ENCODE results near the gene ELP5.

ELP5 gene, protein sequence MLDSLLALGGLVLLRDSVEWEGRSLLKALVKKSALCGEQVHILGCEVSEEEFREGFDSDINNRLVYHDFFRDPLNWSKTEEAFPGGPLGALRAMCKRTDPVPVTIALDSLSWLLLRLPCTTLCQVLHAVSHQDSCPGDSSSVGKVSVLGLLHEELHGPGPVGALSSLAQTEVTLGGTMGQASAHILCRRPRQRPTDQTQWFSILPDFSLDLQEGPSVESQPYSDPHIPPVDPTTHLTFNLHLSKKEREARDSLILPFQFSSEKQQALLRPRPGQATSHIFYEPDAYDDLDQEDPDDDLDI

DNA sequence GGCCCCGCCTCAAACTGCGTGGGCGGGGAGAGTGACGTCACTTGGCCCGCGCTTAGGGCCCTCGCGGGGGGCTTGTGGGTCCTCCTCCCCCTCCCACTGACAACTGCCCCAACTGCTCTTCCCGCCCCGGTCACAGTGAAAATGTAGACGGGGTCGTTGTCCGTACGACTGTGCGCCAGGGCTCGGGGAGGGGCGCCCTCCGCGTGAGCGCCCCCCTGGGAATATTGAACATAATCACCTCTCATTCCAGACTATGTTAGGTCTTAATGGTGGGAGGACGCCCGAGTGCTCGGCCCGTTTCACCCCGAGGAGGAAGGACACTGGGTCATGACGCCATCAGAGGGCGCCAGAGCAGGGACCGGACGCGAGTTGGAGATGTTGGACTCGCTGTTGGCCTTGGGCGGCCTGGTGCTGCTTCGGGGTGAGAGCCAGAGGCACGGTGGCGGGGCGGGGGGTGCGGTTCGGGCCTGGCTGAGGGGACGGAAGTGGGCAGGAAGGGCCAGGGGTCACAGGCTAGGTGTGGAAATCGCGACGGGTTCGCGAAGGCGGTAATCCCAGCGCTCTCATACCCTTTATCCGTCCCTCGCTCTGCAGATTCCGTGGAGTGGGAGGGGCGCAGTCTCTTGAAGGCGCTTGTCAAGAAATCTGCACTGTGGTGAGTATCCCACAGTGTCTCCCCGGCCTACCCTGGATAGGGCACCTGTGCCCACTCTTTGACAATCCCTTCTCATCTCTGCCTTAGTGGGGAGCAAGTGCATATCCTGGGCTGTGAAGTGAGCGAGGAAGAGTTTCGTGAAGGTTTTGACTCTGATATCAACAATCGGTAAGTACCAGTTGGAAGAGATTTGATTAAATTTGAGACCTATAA, at the start of gene ELP5:
ELP5 (plus strand) TSS at position 40 of the 868 bp plus-strand sequence; CDS start at position 376, 336 bp downstream.
- DNase-seq, result peak; percentile 92 to 94

DNA sequence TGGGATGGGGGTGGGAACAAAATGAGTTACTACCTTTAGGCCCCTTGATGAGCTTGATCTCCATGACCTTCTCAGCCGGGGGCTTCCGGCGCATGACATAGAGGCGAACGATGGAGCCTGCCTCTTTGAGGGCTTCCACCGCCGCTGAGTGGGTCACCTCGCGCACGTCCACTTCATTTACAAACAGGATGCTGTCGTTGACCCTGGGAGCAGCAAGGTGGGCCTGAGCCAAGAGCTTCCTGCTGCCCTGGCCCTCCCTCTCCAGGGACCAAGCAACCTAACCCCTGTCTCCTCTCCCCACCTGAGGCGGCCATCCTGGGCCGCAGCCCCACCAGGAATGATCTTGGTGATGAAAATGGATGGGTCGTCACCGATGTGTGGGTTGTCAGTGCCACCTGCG, 48.6 kb upstream of the ELP5 start:
- no peak for DNase-seq

DNA sequence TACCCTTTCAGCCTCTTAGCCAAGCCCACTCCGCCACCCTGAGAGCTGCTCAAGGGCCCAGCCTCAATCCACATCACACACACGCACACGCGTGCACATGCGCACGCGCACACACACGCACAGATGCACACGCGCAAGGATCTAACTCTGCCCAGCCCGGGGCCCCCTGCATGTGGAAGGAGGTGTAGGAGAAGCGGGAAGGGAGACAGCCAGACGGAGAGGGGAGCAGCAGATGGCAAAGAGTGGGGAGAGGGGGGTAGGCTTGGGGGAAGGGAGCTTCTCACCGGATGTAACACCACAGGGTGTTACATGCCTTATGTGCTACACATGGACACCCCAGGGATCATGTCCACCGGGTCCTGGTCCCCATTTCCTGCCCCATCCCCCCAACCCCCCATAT, 47.7 kb upstream of the ELP5 start:
- no peak for DNase-seq

DNA sequence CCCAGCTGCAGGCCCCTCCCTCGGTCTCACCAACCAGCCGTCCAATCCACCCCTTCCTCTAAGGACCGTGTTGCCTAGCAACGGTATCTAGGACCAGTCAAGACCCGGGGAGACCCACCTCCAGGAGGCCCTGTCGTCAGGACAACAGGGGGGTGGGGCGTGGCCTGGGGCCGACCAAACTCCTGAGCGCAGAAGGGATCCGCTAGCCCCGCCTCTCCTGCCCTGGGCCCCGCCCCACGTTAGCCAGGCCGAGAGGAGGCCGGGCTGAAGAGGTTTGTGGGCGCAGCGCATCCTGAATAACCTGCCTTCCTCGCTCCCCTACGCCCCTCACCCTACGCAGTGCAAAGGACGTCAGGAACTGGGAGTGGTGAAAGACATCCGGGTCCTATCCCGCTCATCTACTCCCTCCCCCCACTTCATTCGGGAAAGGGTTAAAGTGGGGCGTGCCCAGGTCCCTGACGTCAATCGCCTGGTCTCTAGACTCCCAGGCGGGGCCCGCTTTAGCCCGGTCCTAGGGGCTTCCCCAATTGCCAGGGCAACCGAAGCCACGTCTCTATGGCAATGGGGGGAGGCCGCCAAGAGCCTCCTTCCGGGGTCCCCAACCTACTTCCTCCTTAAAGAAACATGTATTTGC, 47.1 kb upstream of the ELP5 start:
- DNase-seq, result peak; percentile 96

DNA sequence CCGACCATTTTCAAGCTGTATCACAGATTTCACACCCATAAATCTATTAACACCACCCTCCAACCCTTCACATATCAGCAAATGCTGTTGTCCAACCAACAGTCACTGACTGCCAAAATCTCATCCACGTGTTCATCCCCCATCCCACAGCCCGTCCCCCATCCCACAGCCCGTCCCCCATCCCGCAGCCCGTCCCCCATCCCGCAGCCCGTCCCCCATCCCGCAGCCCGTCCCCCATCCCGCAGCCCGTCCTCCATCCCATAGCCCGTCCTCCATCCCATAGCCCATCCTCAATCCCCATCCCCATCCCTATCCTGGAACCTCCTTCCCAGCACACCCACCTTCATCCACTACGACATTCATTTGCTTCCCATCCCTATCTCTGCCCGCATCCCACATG, 46.5 kb upstream of the ELP5 start:
- no peak for DNase-seq

DNA sequence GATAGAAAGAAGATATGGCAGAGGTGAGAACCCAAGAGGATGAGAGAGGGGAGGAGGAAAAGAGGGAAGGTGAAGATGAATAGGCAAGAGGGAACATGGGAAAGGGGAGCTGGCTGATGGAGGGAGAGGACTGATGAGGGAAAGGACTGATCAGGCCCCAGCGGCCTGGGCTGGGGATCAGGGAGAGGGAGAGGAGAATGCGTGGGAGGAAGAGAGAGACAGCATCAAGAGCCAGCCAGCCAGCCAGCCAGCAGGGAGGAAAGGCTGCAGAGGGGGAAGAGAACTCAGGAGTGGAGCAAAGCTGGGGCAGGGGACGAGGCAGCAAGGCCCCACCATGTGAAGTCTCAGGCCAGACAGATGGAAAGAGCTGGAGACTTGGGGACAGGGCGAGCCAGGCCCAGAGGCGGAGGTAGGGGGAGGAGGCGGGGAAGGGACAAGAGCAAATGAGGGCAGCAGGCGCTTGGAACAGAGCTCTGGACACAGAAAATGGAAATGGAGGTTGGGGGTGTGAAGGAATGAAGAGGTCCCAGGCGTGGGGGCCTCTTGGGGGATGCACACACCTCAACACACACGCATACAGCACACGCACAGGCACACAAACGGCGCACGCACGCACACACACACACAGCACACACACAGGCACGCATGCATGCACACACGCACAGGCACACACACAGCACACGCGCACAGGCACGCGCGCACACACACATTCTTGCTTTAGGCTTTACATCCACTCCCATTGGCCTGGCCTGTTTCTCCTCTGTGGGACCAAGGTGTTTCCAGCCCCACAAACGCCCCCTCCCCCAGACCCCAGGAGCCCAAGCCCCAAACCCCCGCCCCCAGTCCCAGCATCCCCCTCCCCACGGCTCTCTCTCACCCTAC, 44.7 kb upstream of the ELP5 start:
- DNase-seq, result no peak

DNA sequence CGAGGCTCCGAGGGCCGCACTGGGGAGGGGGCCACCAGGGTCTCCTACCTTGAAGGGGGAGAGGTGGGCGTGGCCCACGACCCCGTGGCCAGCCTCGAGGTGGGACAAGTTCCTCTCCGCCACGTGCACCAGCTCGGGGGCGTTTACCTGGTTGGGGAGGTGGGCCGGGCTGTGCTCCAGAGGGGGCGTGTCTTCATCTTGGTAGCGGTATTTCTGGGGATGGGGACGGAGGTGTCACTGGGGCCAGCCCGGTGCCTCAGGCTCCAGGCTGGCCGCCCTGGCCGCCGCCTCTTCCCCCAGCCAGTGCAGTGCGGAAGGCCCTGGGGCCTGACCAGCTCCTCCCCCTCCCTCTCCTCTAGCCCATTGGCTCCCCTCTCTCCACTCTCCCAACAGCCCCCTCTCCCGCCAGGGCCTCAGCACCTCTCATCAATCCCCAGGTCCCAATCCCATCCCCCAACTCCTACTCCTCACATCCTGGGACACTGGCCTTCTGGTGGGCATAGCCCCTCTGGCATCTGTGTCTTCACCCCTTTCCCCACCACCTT, 43.9 kb upstream of the ELP5 start:
- DNase-seq, result no peak

DNA sequence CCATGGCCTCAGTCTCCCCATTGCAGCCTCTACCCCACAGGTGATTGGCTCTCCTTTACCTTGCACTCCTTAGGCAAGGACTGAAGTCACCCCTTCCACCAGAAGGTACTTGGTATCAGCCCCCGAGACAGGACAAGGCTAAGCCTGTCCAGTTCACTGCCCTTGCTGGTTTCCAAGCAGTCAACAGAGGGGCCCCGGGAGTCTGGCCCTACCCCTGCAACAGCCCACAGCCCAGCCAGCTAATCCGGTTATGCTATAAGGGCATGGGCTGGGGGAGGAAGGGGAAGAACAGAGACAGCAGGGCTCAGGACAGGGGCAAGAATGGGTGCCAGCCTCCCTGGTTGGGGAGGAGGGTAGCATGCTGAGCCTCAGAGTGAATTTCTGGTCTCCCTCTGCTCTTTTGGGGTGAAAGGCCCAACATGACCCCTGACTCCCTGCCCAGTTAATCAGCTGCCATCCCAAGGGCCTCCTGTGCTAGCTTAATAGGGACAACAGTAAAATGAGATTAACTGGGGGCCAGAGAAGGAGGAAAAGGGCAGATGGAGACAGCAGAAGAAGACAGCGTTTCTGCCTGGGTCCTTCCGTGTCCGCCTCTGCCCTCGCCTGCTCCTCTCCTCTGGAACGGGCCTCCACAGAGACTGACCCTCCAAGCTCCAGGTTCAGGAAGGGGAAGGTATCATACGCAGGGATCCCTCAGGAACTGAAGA, 43.1 kb upstream of the ELP5 start:
- DNase-seq, result no peak

DNA sequence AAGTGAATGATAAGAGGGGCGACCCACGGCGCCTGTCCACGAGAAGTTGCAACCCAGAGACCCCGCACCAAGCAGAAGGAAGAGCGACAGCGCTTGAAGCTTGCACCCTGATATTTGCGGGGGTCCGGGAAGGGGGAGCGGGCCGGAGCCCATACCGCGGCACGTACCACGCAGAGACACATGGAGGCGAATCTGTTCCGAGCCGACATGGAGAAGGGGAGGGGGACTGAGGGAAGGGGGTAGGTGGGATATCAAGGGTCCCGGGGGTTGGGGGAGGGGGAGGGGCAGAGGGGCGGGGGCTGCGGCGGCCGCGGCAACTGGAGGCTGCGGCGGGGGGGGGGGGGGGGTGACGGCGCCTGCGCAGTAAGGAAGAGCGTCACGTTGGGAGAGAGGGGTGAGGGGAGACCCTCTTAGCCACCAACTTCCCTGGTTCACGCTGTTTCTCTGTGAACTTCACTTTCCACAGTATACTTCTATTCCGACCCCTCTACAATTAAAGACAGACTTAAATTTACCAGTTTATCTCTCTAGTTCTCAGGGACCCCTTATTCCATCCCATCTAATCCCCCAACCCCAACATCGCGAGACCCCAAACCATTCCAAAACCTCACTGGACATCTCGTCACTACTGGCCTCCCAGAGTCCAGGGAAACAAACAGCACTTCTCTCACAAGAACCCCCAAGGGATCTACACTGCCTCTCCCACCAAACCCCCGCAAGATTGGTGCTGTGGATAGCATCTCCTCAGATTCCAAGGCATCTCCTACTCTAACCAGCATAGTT, 40.3 kb upstream of the ELP5 start:
- no peak for DNase-seq

DNA sequence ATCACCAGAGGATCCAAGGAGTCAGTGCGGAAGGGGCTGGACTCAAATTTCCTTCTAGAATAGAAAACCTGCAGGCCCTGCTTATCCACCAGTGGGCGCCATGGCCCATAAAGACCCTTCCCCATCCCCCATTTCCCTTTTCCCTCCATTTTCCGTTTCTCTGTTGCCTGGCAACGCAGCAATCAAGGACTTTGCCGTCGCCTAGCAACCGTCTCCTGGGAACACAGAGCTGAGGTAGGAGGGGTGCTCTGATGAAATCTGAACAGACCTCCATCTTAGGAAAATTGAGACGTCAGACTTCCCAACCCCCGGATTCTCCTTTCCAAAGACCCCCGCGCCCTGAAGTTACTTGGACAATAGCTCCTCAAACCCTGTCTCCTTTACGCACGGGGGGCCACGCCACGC, 38.1 kb upstream of the ELP5 start:
- peak in 1 of 2 experiments; percentile 58 for DNase-seq

DNA sequence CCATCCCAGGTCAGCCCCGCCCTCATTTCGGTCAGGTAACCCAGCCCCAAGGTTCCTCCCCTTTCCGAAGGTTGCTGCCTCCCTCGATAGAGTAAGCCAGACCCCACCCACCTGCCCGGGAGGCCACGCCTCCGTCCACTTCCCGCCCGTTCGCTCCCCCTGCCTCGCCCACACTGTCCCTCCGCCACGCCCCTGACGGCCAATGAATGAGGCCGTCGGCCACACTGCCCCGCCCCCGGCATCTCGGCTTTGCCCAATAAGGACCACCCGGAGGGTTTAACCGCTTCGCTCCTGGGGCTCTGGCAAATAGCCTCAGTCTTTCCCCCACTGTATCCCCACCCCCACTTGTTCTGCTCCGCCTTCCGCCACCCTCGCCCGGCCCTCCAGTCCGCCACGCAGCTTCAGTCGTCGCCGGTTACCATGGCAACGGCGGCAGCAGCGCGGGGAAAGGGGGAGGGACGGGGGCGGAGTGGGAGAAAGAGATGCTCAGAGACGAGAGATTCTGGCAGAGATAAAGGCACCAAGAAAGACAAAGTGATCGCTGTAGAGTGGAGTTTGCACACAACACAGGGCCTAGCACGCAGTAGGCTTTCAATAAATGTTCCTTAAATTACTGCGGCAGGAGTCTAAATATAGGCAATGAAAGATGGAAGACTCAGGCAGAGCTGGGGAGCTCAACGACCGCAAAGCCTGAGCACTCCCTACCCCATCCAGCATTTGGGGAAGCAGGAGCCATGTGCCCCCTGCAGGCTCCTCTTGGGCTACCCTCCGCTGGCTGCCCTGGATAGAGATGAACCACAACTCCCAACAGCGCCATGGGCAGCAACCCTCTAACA, 37.5 kb upstream of the ELP5 start:
- DNase-seq, result peak; percentile 100

DNA sequence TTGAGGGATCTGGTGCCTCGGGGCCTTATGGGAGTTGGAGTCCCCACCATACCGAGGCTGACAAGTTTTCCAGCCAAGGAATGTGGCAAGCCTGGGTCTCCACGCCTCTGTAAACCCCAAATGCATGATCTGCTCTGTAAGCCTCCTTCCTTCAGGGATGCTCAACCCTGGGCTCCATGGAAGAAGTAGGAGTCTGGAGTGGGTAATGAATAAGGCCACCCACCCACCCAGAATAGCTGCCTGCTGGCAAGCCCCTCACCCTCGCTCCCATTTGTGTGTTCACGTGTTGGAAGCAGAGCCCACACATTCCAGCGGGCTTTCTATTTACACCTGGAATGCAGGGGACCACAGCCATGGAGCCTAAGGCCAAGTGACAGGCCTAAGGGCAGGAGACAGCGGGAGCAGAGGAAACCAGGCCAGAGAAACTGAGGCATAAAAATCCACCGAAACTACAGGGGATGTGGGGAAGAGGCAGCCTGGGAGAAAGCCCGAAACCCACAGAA, 36.8 kb upstream of the ELP5 start:
- no peak for DNase-seq

DNA sequence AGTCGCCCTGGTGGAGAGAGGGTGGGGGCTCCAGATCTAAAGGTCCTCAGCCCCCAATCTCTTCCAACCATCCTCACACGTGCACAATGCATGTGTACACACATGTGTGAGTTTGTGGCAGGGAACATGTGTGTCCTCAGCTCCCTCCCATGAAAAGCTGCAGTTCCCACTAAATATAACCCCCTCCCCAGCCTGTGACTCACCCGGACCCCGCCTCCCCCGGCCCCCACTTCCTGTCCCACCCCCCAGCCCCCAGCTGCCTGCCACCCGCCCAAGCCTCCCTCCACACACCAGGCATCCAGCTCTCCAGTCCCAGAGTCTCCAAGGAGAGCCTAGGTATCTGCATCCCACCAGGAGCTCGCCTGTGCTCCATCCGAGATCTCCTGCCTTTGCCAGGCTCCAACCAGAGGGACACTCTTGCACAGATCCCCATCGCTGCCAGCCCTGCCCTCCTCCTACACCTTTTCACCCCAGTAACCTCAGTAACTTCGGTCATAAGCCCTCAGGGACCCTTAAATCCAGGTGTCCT, 36.3 kb upstream of the ELP5 start:
- no peak for DNase-seq

DNA sequence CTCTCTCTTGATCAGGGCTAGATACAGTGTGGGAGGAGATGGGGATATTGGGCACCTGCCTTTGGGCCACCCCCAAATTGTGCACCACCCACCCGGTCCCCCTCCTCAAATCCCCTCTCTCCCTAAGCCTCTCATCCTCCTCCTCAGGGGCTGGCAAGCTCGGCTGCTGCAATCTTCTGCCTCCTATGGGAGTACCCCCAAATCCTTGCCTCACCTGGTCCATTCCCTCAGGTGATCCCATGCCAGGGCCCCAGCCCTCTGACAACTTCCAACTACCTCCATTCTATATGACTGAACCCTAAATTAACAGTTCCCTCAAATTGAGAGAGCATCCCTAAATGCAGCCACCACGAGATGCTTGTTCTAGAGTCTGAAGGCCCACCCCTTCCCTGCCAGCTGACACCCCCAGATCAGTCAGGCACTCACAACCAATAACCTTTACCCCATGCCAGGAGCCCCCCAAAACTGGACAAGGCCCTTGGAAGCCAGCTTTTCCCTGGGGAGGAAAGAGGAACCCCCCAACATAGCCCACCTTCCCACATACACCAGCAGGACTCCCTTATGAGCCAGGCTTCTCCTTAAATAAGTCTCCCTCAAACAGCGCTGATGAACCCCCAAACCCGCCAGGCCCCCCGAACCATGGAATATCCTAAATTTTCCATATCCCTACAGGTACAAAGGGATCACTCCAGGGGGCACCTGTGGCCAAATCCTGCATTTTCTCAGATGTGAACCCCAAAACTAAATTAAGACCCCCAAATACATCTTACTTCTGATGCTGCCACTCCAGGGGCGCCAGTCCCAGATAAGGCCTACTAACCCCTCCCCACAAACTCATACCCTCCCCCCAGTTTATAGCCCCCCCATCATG, 35.5 kb upstream of the ELP5 start:
- DNase-seq, result no peak

DNA sequence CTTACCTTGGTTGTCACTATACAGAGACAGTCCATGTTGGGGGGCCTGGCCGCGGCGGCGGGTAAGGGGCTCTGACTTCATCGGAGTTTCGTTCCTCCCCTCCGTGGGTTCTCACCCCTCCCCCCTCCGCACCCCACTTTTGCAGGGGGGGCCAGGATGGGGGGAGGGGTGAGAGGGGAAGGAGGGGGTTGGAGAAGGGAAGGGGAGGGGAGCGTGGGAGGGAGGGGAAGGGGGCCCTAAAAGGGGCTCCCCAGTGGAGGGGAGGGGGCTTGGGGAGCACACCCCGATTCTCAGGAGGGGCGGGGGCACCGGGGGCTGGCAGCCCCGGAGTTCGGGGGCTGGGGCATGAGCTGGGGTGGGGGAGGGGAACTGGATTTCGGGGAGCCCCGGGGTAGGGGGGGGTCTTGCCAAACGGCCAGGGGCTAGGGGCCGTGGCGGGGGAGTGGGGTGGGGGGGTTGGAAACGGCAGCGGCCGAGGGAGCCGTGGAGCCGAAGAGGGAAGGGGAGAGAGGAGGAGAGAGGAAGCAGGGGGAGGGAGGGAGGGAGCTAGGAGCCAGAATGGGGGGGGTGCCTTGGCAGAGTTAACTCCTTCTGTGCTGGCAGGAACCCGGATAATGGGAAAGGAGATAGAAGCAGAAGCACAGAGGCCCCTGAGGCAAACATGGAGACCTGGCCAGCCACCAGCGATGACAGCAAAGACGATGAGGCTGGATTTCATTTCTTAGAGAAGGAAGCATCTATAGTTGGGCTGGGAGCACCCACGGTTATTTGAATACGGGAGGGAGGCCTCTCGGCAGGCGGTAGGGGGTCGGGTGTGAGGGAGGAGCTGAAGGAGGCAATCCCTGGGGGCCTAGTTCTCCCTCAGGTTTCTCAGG, 34.7 kb upstream of the ELP5 start:
- no peak for DNase-seq

DNA sequence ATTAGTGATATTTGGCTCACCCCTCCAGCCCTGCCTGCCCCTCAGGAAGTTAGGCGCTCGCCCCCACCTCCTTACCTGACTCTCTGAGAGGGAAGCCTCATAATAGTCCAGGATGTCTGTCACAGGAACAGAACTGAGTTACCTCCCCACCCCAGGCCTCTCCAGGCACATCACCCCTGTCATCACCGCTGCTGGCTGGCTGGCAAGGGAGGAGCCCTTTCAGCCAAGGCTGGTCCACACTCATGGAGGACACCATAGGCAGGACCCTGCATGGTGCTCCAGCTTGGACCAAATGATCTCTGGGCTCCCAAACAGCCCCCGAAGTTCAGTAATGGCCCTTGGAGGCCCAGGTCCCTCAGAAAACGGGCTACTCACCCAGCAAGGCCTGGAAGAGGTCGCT, 33.8 kb upstream of the ELP5 start:
- DNase-seq, result no peak

DNA sequence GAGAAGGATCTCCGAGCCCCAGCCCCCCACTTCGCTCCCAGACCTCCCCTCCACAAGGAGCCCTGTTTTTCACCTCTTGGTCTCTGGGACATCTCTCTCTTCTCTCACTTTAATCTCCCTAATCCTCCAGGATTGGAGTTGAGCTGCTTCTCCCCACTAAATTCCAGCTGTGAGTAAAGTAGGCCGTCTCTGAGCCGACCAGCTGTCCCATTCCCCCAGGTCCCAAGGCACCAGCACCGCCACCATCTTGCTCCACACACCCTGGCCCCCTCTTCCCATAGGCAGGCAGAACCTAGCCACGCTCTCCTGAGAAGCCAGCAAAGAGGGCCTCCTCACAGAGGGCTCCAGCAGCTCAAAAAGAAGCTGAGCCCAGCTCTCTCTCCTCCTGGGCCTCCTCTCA, 33.3 kb upstream of the ELP5 start:
- no peak for DNase-seq
